H9 (cell line): ENCODE measurements around the gene SPN. TPM values are rescaled to one million over a fixed set of nuclear protein-coding genes. Genes with fewer than 3 reads are reported as not detected.
"Not testable (repeated sequence)": the region's sequence is repeated elsewhere in the genome, so short reads cannot be mapped to it uniquely, and the experiment has no call there.

Source experiments
- DNase-seq: peaks from one replicate; pipeline ENCODE4 v3.0.0-alpha.2; 2017
- H2AFZ ChIP-seq: one replicate; pipeline ENCODE4 v1.6.1; 2013; ENCODE audit warnings: mild to moderate bottlenecking, low read length, control low read depth, moderate library complexity
- H2AK5ac ChIP-seq: 2 replicates; pipeline ENCODE4 v1.6.1; 2013; ENCODE audit warnings: low read length, control low read depth, mixed read lengths; ENCODE audit not compliant: insufficient read length
- H2BK120ac ChIP-seq: one replicate; pipeline ENCODE4 v1.6.1; 2013; ENCODE audit warnings: low read depth, mild to moderate bottlenecking, low read length, control low read depth, inconsistent platforms; ENCODE audit not compliant: poor library complexity, severe bottlenecking
- H2BK12ac ChIP-seq: 2 replicates; pipeline ENCODE4 v1.6.1; 2013; ENCODE audit warnings: low read length, control low read depth, mixed read lengths, low read depth; ENCODE audit not compliant: insufficient read length
- H2BK15ac ChIP-seq: 2 replicates; pipeline ENCODE4 v1.6.1; 2013; ENCODE audit warnings: low read depth, low read length, control low read depth
- H2BK20ac ChIP-seq: one replicate; pipeline ENCODE4 v1.6.1; 2013; ENCODE audit warnings: low read depth, mild to moderate bottlenecking, low read length, control low read depth, inconsistent platforms; ENCODE audit not compliant: poor library complexity, severe bottlenecking
- H2BK5ac ChIP-seq: 2 replicates; pipeline ENCODE4 v1.6.1; 2013; ENCODE audit warnings: low read length, control low read depth, mixed read lengths; ENCODE audit not compliant: insufficient read length
- H3K14ac ChIP-seq: 2 replicates; pipeline ENCODE4 v1.6.1; 2013; ENCODE audit warnings: low read length, control low read depth; ENCODE audit not compliant: insufficient read depth
- H3K18ac ChIP-seq: 2 replicates; pipeline ENCODE4 v1.6.1; 2013; ENCODE audit warnings: low read depth, mild to moderate bottlenecking, mixed read lengths, low read length, control low read depth; ENCODE audit not compliant: insufficient read length
- H3K23ac ChIP-seq: 2 replicates; pipeline ENCODE4 v1.6.1; 2013; ENCODE audit warnings: low read length, control low read depth, mixed read lengths, low read depth; ENCODE audit not compliant: insufficient read length
- H3K23me2 ChIP-seq: 2 replicates; pipeline ENCODE4 v1.6.1; 2013; ENCODE audit warnings: low read depth, mild to moderate bottlenecking, mixed read lengths, low read length, control low read depth; ENCODE audit not compliant: insufficient read length, poor library complexity, severe bottlenecking
- H3K27ac ChIP-seq: 2 replicates; pipeline ENCODE4 v1.5.1; 2013; ENCODE audit warnings: low read length, control low read depth, mixed read lengths, low read depth; ENCODE audit not compliant: insufficient read length
- H3K27me3 ChIP-seq: 2 replicates; pipeline ENCODE4 v1.6.1; 2013; ENCODE audit warnings: low read length, control low read depth, inconsistent platforms; ENCODE audit not compliant: insufficient read depth
- H3K4ac ChIP-seq: 2 replicates; pipeline ENCODE4 v1.6.1; 2013; ENCODE audit warnings: low read depth, mild to moderate bottlenecking, control low read depth, inconsistent platforms, low read length, moderate library complexity
- H3K4me1 ChIP-seq: 2 replicates; pipeline ENCODE4 v1.6.1; 2013; ENCODE audit warnings: low read length, control low read depth, inconsistent platforms; ENCODE audit not compliant: insufficient read depth
- H3K4me2 ChIP-seq: 2 replicates; pipeline ENCODE4 v1.6.1; 2013; ENCODE audit warnings: low read length, control low read depth, mixed read lengths; ENCODE audit not compliant: insufficient read length, insufficient read depth
- H3K56ac ChIP-seq: 2 replicates; pipeline ENCODE4 v1.6.1; 2013; ENCODE audit warnings: low read depth, mild to moderate bottlenecking, mixed read lengths, low read length, control low read depth; ENCODE audit not compliant: insufficient read length
- H3K79me1 ChIP-seq: 2 replicates; pipeline ENCODE4 v1.6.1; 2013; ENCODE audit warnings: low read depth, mild to moderate bottlenecking, moderate library complexity, low read length, control low read depth, inconsistent platforms; ENCODE audit not compliant: insufficient read depth, poor library complexity, severe bottlenecking
- H3K79me2 ChIP-seq: 2 replicates; pipeline ENCODE4 v1.6.1; 2013; ENCODE audit warnings: low read length, control low read depth, inconsistent platforms; ENCODE audit not compliant: insufficient read depth
- H3K9ac ChIP-seq: 2 replicates; pipeline ENCODE4 v1.6.1; 2013; ENCODE audit warnings: low read length, control low read depth, mixed read lengths; ENCODE audit not compliant: insufficient read length; ENCODE audit errors: extremely low read depth
- H3K9me3 ChIP-seq: one replicate; pipeline ENCODE4 v1.6.1; 2013; ENCODE audit warnings: low read depth, low read length, inconsistent platforms; ENCODE audit not compliant: control insufficient read depth
- H3T11ph ChIP-seq: one replicate; pipeline ENCODE4 v1.6.1; 2013; ENCODE audit warnings: mild to moderate bottlenecking, low read length, control low read depth, inconsistent platforms
- H4K20me1 ChIP-seq: one replicate; pipeline ENCODE4 v1.6.1; 2013; ENCODE audit not compliant: control insufficient read depth, insufficient read length, insufficient read depth
- H4K5ac ChIP-seq: 2 replicates; pipeline ENCODE4 v1.6.1; 2013; ENCODE audit warnings: low read depth, mild to moderate bottlenecking, mixed read lengths, low read length, control low read depth; ENCODE audit not compliant: insufficient read length
- H4K8ac ChIP-seq: replicated peaks from 2 replicates; pipeline ENCODE4 v1.6.1; 2013; ENCODE audit warnings: low read length, control low read depth, mixed read lengths, low read depth; ENCODE audit not compliant: insufficient read length
- H4K91ac ChIP-seq: 2 replicates; pipeline ENCODE4 v1.6.1; 2013; ENCODE audit warnings: low read depth, mild to moderate bottlenecking, moderate library complexity, mixed read lengths, low read length, control low read depth; ENCODE audit not compliant: insufficient read length
- H3K27ac Mint-ChIP-seq, 3 experiments: 2 replicates in 2 of 3; 3 replicates in 1 of 3; pipeline ENCODE4 v1.8.0; 2020 to 2021; ENCODE audit warnings: mixed read lengths in 3 of 3, mild to moderate bottlenecking in 1 of 3, moderate library complexity in 1 of 3
- H3K27me3 Mint-ChIP-seq: 2 replicates; pipeline ENCODE4 v1.8.0; 2021; ENCODE audit warnings: low read depth, mild to moderate bottlenecking, moderate library complexity, mixed read lengths
- H3K36me3 Mint-ChIP-seq, 3 experiments: 2 replicates in 2 of 3; 3 replicates in 1 of 3; pipeline ENCODE4 v1.8.0; 2020 to 2021; ENCODE audit warnings: low read depth in 3 of 3, mixed read lengths in 3 of 3; ENCODE audit not compliant: insufficient read depth in 1 of 3
- H3K4me1 Mint-ChIP-seq, 2 experiments: 2 replicates each; pipeline ENCODE4 v1.8.0; 2020; ENCODE audit warnings: mixed read lengths in 2 of 2
- H3K4me3 Mint-ChIP-seq, 2 experiments: 2 replicates in 1 of 2; 3 replicates in 1 of 2; pipeline ENCODE4 v1.8.0; 2020 to 2021; ENCODE audit warnings: mild to moderate bottlenecking in 2 of 2, mixed read lengths in 2 of 2, moderate library complexity in 1 of 2
- H3K9me3 Mint-ChIP-seq, 2 experiments: 2 replicates in 1 of 2; 3 replicates in 1 of 2; pipeline ENCODE4 v1.8.0; 2020; ENCODE audit warnings: mild to moderate bottlenecking in 2 of 2, mixed read lengths in 2 of 2, moderate library complexity in 1 of 2
- WGBS: extraction: QIAGEN DNeasy Blood & Tissue Kit; methylation state at CpG from one replicate; pipeline ENCODE4 v1.1.7; 2013; ENCODE audit warnings: missing lambda C conversion rate, low lambda C conversion rate, mixed read lengths; ENCODE audit not compliant: insufficient read length; ENCODE audit errors: extremely low coverage; 5-methylcytosine and 5-hydroxymethylcytosine counted together
- total RNA-seq: library from RNA; stranded (reverse); gene quantifications from 2 replicates; pipeline ENCODE4 v1.2.1, GENCODE V29; 2021

SPN gene
- total RNA-seq, 1 experiment from 2014 or later, result 0.77 TPM

GRCh38 chr16:29692606-29693005 lies 29.6 kb downstream of the SPN start:
- H2BK20ac ChIP-seq, H2AFZ ChIP-seq, H3K4ac ChIP-seq, H4K20me1 ChIP-seq, H4K91ac ChIP-seq, DNase-seq, H2BK120ac ChIP-seq, H3T11ph ChIP-seq, H3K79me2 ChIP-seq, H3K27ac Mint-ChIP-seq, H3K9me3 Mint-ChIP-seq, H2AK5ac ChIP-seq, H2BK15ac ChIP-seq, H3K4me1 ChIP-seq, H3K23me2 ChIP-seq, H3K4me3 Mint-ChIP-seq, H2BK12ac ChIP-seq, H3K56ac ChIP-seq, H4K8ac ChIP-seq, H2BK5ac ChIP-seq, H4K5ac ChIP-seq, H3K18ac ChIP-seq, H3K4me2 ChIP-seq, H3K27me3 Mint-ChIP-seq, H3K14ac ChIP-seq, H3K79me1 ChIP-seq, H3K27ac ChIP-seq, H3K9ac ChIP-seq, H3K23ac ChIP-seq, H3K27me3 ChIP-seq, H3K9me3 ChIP-seq: not testable (repeated sequence)
- Mint-ChIP-seq H3K4me1 (peaks cover 12 to 13% of the 10 kb centered on the region in 2 experiments), H3K36me3 (peaks cover 33 to 50% (median 44%) of the 10 kb centered on the region in 3 experiments)
- WGBS, result no CpG with 5 or more reads among the region's 26 CpGs
